DND-41 (cell line): ENCODE results near the gene EPRS1.

ENCODE experiments used
- CTCF ChIP-seq: IDR thresholded peaks from 2 replicates; pipeline ENCODE4 v1.5.1; 2012; ENCODE audit warnings: borderline replicate concordance, low read length, moderate library complexity, mild to moderate bottlenecking; ENCODE audit not compliant: poor library complexity, severe bottlenecking; ENCODE audit errors: extremely low read depth
- EZH2 ChIP-seq: IDR thresholded peaks from 3 replicates; pipeline ENCODE4 v1.6.1; 2012; ENCODE audit warnings: borderline replicate concordance, low read depth, mild to moderate bottlenecking, moderate library complexity, low read length, inconsistent platforms; ENCODE audit not compliant: severe bottlenecking

- TF ChIP-seq CTCF = no peak
- TF ChIP-seq EZH2 = no peak
Observed at GRCh38 chr1:220093361-220094015, 47.2 kb upstream of the EPRS1 start.
